ENCODE data around the gene OPN4.

The OPN4 gene

DNA sequence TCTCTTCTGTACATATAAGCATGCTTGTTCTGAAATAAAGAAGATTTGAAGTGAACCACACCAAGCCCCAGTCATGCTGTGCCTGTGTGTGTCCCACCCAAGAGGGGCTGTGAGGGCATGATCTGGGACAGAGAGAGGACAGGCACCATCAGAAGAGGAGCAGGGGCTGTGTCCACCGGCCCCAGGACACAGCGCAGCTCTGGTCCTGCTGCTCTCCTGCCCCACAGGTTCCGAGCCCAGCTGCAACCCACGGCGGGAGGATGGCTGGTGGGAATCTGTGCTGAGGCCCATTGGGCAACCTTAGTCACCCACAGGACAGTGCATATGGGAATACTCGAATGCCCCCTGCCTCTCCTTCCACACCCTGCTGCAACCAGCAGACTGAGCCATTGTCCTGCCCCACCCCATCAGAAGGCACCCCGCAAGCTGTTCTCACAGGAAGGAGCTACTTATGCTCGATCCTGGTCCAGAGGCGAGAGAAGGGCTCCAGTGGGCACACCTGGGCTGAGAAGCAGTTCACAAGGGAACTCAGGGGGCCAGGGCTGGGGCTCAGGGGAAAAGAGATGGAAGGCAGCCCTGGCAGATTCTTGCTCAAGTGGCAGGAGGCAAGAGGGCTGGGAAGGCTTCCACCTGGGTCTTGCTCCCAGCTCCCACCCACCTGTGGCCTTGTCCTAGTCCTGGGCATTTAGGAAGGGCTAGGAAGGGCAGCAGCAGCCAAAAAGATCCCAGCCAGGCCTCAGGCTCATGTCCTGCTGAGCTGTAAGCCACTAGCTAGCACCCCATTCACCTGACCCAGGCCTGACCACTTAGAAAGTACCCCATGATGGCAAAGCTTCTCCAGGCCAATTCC, 45.9 kb downstream of the OPN4 start:
- no peak for DNase-seq

GRCh38 chr10:86700851-86701617, 46.7 kb downstream of the OPN4 start:
- no peak for DNase-seq

DNA sequence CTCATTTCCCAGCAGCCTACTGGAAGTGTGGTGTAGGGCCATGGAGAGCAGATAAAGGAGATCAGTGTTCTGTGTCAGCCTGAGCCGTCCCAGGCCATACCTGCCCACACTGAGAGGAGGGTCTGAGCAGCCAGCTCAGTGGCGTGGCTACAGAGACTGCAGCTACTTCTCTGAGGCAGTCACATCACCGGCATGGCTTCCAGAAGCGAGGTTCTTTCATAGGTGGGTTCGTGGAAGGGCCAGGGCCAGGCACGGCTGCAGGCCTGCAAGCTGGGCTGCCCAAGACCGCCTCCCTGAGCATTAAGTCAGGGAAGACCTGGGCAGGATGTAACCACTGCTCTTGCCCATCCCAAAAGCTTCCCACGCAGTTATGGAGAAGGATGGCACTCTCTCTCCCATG, 48.8 kb downstream of the OPN4 start:
- no peak for DNase-seq

- DNase-seq: no peak
Observed at GRCh38 chr10:86705139-86705538, 50.8 kb downstream of the OPN4 start.

- no peak for DNase-seq
Observed at GRCh38 chr10:86705905-86706304, 51.6 kb downstream of the OPN4 start.

DNA sequence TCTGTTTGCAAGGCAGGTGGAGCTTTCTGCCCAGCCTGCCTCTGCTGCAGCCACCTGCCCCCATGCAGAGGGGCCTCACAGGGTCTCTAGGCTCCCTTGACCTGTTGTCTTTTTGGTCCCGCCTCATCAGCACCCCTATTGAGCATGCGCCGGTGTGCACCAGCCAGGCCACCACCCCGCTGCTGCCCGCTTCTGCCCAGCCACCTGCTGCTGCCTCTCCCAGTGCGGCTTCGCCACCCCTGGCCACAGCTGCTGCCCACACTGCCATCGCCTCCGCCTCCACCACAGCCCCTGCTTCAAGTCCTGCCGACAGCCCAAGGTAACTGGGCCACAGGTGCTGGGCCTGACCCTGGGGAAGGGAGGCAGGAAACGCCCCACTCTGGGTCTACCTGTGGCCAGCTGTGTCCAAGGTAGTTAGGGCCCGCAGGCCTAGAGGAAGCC, 52.1 kb downstream of the OPN4 start:
- no peak for DNase-seq

GRCh38 chr10:86706977-86707376, 52.6 kb downstream of the OPN4 start:
- no peak for DNase-seq

GRCh38 chr10:86707505-86707904, 53.2 kb downstream of the OPN4 start:
- DNase-seq: no peak

DNA sequence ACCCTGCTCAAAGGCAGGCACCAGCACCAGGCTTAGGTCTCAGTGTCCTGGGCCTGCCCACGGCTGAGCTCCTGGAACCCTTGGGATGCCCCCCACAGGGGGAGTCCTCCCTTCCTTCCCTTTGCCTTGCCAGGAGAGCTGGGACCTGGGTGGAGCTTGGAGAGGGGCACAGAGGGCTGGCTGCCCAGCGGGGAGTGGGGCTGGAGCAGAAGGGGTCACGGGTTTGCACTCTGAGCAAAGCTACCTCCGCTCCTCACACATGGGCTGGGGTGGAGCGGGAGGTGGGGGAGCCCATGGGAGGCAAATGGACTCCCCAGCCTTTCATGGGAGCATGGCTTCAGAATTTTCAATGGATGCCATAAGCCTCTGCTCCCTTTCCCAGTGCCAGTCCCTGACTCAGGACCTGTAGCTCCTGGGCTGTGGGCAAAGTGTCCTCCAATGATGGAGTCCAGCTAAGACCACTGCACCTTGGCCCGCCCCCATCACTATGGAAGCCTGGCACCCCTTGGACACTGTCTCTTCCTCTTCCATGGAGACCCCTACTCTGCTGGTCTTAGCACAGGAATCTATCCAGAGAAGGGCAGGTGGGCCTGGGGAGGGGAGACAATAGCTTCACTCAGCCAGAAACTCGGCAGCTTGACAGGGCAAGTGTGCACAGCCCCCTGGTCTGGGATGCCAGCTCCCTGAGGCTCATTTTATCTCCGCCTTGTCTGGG, 53.9 kb downstream of the OPN4 start:
- DNase-seq: no peak

DNA sequence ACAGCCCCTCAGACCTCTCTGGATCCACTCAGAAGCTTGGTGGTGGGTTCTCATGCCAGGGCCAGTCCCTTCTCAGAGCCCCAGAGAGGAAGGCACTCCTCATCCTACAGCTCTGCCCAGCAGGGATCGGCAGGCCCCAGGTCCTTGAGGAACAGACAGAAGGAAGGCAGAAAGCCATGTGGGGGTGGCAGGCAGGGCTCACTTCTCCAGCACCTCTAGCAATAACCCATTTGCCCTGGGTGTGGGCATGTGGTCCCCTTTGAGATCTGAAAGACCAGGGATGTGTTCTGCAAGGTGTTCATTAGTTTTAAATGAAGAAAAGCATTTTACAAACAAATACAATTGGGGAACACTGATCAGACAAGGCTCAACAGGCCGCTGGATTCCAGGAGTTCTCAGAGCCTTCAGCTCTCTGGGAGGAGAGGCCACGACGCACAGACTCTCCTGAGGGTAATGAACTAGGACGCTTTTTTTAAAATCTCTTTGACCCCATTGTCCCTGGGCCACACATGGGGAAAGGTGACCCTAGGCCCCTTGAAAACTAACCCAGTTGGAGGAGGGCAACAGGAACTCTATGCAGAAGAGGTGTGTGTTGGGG, 54.5 kb downstream of the OPN4 start:
- DNase-seq: no peak

DNA sequence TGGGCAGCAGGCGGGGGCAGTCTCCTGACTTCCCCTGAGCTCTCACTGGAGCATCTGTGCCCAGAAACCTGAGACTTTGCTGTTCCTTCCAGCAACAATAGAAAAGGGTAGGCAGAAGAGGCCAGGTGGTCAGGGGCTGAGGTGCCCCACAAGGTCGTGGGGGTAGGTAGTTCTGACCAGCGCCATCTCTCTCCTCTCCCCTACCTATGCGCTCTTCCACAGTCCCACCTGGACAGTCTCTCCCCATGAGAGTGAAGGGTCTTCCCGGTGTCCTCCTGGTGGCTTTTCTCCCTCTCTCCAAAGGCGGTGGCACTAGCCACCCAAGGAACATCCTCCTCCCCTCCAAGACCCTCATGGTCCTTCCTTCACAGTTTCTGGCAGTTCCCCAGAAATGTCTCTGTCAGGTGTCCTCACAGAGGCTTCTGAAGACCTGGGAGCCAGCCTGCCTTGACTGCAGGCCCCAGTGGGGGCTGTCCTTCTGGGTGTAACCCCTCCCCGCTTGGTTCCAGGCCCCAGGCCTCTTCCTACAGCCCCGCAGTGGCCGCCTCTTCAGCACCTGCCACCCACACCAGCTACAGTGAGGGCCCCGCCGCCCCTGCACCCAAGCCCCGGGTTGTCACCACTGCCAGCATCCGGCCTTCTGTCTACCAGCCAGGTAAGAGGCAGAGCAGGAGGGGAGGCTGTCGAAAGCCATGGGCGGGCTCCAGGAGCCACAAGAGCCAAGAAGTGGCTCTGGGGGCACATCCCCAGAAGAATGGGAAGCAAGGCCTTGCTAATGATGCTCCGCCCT, 55.2 kb downstream of the OPN4 start:
- DNase-seq: no peak

GRCh38 chr10:86710987-86711512, 56.7 kb downstream of the OPN4 start:
- DNase-seq: peak; percentile 93 to 97 (median 96)

DNA sequence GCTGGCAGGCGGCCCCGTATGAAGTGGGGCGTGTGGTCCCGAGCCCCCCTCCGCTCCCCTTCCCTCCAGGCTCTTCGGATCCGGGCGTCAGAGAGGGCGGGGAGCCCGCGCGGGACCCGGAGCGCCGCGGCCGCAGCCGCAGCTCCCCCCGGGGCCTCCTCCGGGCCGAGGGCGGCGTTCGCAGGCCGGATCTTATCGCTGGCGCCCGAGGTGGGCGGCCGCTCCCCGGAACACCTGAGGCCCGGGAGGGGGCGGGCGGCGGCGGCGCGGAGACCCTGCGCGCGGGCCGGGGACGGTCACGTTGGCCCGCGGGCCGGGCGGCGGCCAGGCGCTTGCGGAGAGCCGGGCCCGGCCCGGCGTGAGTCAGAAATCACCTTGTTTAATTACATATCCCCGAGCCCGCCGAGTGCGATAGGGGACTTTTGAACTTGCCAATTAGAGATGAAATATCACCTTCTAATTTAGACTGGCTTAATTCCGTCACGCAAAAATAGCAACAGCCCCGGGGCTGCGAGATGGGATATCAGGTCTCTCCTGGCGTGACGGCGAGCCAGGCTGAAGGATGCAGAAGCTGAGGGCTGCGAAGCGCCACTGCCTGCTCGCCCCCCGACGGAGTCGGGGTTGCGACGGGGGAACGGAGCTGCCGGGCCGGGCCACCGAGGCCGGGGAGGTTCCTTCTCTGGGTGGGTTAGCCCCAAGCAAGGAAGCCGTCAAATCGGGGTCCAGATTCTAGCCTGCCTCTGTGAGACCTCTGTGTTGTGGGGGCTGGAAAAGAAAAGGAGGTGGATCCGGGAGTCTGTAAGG, 57.4 kb downstream of the OPN4 start:
- peak; percentile 37 to 69 (median 48) for DNase-seq

DNA sequence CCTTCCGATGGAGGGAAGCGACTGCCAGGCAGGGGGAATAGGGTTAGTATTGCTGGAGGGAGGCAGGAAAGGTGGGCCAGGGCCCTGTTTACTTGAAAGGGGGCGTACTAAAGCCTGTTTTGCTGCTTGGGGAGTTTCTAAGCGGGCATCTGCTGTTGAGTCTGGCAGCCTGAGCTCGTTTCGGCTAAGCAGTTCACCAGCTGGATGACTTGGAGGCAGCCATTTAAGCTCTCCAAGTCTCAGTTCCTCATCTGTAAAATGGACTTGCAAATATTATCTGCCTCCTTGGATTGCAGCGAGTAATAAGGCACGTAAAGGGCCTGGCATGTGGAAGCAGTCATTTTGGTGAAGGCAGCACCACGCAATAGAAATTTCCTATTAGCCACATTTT, 58.0 kb downstream of the OPN4 start:
- DNase-seq: peak in 3 of 4 experiments; percentile 9 to 26 (median 17)

DNA sequence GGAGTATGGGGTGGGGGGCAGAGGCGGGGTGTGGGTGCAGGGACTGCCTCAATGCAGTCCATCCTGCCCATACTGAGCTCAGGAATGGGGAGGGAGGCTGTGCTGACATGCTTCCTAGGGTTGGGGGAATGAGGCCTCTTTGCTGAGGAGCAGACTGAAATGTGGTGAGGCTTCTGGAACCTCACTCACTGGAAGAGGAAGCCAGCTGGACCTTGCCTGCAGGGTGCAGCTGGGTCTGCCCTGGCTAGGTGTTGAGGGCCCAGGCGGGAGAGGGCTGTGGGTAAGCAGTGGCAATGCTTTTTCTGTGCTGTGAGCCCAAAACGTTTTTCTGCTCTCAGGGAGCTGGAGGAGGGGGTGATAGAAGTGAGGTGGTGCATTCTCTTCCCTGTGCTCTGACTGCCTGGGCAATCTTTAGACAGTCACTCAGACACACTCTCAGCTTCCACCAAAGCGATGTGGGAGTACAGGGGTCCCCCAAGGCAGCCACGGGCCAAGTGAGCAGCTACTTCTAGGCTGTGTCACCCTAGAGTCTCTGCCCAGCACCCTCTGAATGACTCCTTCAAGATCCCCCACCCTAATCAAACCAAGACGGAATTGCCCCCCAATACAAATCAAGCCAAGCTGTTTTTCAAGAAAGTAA, 60.9 kb downstream of the OPN4 start:
- no peak for DNase-seq

DNA sequence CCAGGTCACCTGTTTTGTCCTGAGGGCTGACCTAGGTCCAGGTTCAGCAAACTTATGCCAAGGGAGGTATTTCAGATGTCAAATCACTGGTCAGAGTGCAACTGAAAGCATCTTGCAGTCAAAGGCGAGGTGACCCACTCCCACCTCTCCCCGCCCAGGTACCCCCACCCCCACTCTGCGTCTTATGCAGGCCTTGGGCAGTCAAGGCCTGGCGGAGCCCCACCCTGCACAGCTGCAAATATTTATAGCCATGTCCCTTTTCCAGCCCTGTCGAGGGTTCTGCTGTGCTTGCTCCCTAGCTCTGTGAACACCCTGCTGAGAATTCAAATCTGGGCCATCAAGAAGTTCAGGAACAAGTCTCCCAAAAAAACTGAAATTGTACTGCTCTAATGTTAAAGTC, 61.5 kb downstream of the OPN4 start:
- DNase-seq: no peak
